K562 (cell line): ENCODE measurements around the gene TBXA2R. TPM values are rescaled to one million over a fixed set of nuclear protein-coding genes. Genes with fewer than 3 reads are reported as not detected.

Experiments
- CC2D1A ChIP-seq: fragments of 450-650 bp; IDR thresholded peaks from 2 replicates; pipeline ENCODE4 v1.6.1; 2017; ENCODE audit warnings: mild to moderate bottlenecking
- CREBBP ChIP-seq: IDR thresholded peaks from one replicate; pipeline ENCODE4 v1.6.1; 2012; ENCODE audit warnings: low read depth, mild to moderate bottlenecking, control low read depth, inconsistent platforms, low read length
- E2F3 ChIP-seq: fragments of 250-450 bp; sonication (Bioruptor Pico); IDR thresholded peaks from 2 replicates; pipeline ENCODE4 v1.4.0; 2020; ENCODE audit warnings: mild to moderate bottlenecking
- ETV6 ChIP-seq, 3 experiments: fragments of 150-350 bp in 1 of 3; sonication (generic) in 1 of 3; formaldehyde crosslinking in 1 of 3; IDR thresholded peaks; 2 replicates each; pipeline versions ENCODE4 v1.6.1 to v1.8.0; 2014 to 2022; ENCODE audit warnings: borderline replicate concordance in 2 of 3, low read depth in 2 of 3, antibody characterized with exemption in 1 of 3, low read length in 1 of 3, mild to moderate bottlenecking in 1 of 3, missing genetic modification reagents in 1 of 3
- MCM3 ChIP-seq: fragments of 450-650 bp; IDR thresholded peaks from 2 replicates; pipeline ENCODE4 v1.6.1; 2016
- NONO ChIP-seq, 2 experiments: fragments of 200-400 bp in 1 of 2; fragments of 450-650 bp in 1 of 2; formaldehyde crosslinking in 1 of 2; IDR thresholded peaks; 2 replicates each; pipeline ENCODE4 v1.6.1; 2017; ENCODE audit warnings: low read depth in 2 of 2, mild to moderate bottlenecking in 2 of 2, moderate library complexity in 2 of 2, low read length in 1 of 2
- NRF1 ChIP-seq, 2 experiments: fragments of 450-650 bp; IDR thresholded peaks in 1 of 2; conservative IDR thresholded peaks in 1 of 2; 2 replicates each; pipeline ENCODE4 v1.6.1; 2014; ENCODE audit warnings: mild to moderate bottlenecking in 2 of 2
- PCBP2 ChIP-seq: fragments of 200-400 bp; formaldehyde crosslinking; IDR thresholded peaks from 2 replicates; pipeline ENCODE4 v1.6.1; 2018; ENCODE audit warnings: low read length, low read depth, mild to moderate bottlenecking, moderate library complexity; ENCODE audit not compliant: poor library complexity, severe bottlenecking
- PHF20 ChIP-seq: fragments of 450-650 bp; IDR thresholded peaks from 2 replicates; pipeline ENCODE4 v1.6.1; 2018; ENCODE audit not compliant: partially characterized antibody
- POLR2B ChIP-seq: fragments of 450-650 bp; IDR thresholded peaks from 2 replicates; pipeline ENCODE4 v1.6.1; 2018; ENCODE audit warnings: low read depth; ENCODE audit not compliant: partially characterized antibody
- POLR3G ChIP-seq: IDR thresholded peaks from 2 replicates; pipeline ENCODE4 v1.6.1; 2011; ENCODE audit not compliant: insufficient read length, insufficient replicate concordance; ENCODE audit errors: extremely low read depth
- RNF2 ChIP-seq: sonication (generic); IDR thresholded peaks from 2 replicates; pipeline ENCODE4 v1.6.1; 2016
- SAP30 ChIP-seq: fragments of 200-600 bp; sonication (generic); IDR thresholded peaks from 2 replicates; pipeline ENCODE4 v1.6.1; 2012; ENCODE audit warnings: borderline replicate concordance, low read depth, mild to moderate bottlenecking, moderate library complexity, low read length, control low read depth, inconsistent platforms; ENCODE audit not compliant: insufficient read depth, poor library complexity, severe bottlenecking
- SMARCA5 ChIP-seq: fragments of 450-650 bp; IDR thresholded peaks from 2 replicates; pipeline ENCODE4 v1.6.1; 2016
- TFAM ChIP-seq: fragments of 250-450 bp; sonication (Bioruptor Pico); conservative IDR thresholded peaks from 2 replicates; pipeline ENCODE4 v1.5.0; 2021; ENCODE audit warnings: mild to moderate bottlenecking, moderate library complexity
- ZBTB8A ChIP-seq: fragments of 450-650 bp; IDR thresholded peaks from 2 replicates; pipeline ENCODE4 v1.6.1; 2018; ENCODE audit warnings: mild to moderate bottlenecking, moderate library complexity; ENCODE audit not compliant: partially characterized antibody
- ZNF140 ChIP-seq: fragments of 250-450 bp; sonication (Bioruptor Pico); IDR thresholded peaks from 2 replicates; pipeline ENCODE4 v1.8.0; 2021; ENCODE audit warnings: moderate library complexity, mild to moderate bottlenecking, inconsistent platforms
- ZNF232 ChIP-seq: sonication (generic); formaldehyde crosslinking; IDR thresholded peaks from 2 replicates; pipeline ENCODE4 v1.8.0; 2022; ENCODE audit warnings: mild to moderate bottlenecking, missing genetic modification reagents
- ZNF282 ChIP-seq: sonication (generic); formaldehyde crosslinking; IDR thresholded peaks from 2 replicates; pipeline ENCODE4 v1.8.1; 2023; ENCODE audit warnings: missing genetic modification reagents
- ZNF699 ChIP-seq: fragments of 250-450 bp; sonication (Bioruptor Pico); IDR thresholded peaks from 2 replicates; pipeline ENCODE4 v1.8.0; 2021; ENCODE audit warnings: mild to moderate bottlenecking, moderate library complexity; ENCODE audit not compliant: insufficient replicate concordance
- polyA plus RNA-seq, 8 experiments: library from polyadenylated mRNA; depleted of rRNA in 4 of 8; stranded (reverse) in 5 of 8; unstranded in 3 of 8; fragments of >200 nt; fragmentation: Nextera tagmentation in 2 of 8; fragmentation: Illumina TruSeq in 1 of 8; extraction: Ambion mirVana in 2 of 8; extraction: Trizol in 1 of 8; gene quantifications; 2 replicates each; pipeline versions ENCODE4 v1.2.1 to v1.2.3, GENCODE V29; 2011 to 2014; ENCODE audit warnings: inconsistent platforms in 1 of 8, missing spikeins in 1 of 8
- total RNA-seq, 7 experiments: library from RNA; depleted of rRNA in 6 of 7; stranded (reverse); fragments of >200 nt in 6 of 7; fragmentation: Illumina TruSeq in 2 of 7; extraction: Trizol in 2 of 7; gene quantifications; 2 replicates each; pipeline versions ENCODE4 v1.2.1 to v1.2.3, GENCODE V29; 2011 to 2021; ENCODE audit warnings: low replicate concordance in 1 of 7
- TF ChIP-seq, protein P1 (sequence below), 2 experiments: IDR thresholded peaks in 1 of 2; conservative IDR thresholded peaks in 1 of 2; 2 replicates each; pipeline ENCODE4 v1.6.1; 2016; ENCODE audit warnings: low read depth in 2 of 2, mild to moderate bottlenecking in 1 of 2, missing compliant biosample characterization in 1 of 2, missing genetic modification characterization in 1 of 2, moderate library complexity in 1 of 2
- TF ChIP-seq, protein P2 (sequence below): fragments of 450-650 bp; formaldehyde crosslinking; IDR thresholded peaks from 2 replicates; pipeline ENCODE4 v1.4.0; 2020; ENCODE audit warnings: mild to moderate bottlenecking, moderate library complexity
- TF ChIP-seq, protein P3 (sequence below): fragments of 250-450 bp; sonication (Bioruptor Pico); IDR thresholded peaks from 2 replicates; pipeline ENCODE4 v1.9.0; 2021; ENCODE audit warnings: mild to moderate bottlenecking

TBXA2R gene
- total and polyA plus RNA-seq, 9 of the 15 experiments (the other 6 are each of a cell fraction or from before 2014, with no cell fraction given) = 1.5 to 24.0 (median 2.8) TPM

DNA sequence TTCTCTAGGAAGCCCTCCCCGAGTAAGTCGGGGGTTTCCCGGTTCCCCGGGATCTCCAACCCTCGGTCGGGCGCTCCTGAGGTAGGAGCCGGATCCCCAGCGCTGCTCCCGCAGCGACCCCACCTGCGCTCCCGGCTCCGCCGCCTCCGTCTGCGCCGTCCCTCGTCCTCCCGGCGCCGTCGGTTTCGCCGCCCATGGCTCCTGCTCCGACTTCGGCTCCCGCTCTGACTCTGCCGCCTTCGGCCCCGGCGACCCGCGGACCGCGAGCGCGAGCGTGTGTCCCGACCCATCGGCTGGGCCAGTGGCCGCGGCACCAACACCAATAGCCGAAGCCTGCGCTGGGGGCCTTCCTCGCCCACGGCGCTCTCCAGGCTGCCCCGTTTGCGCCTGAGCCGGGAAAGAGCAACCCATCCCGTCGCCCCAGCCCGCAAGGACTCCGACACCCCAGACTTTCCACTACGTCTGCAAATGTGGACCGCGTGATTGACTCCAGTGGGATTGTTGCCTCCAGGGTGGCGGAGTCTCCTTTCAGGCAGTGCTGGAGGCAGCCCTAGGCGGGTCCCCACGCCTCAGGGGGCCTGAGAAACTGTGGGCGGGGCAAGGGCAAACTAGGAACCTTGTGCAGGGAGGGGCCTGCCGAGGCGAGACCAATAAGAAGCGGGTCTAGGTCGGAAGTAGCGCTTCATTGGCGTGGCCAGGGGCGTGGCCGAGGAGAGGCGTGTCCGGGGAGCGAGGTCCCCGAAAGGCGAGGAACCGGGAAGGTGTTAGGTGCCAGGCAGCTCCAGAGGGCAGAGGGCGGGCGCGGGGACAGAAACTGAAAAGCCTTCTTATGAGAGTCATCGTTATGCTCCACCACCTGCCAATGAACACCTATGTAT is 20.0 kb upstream of the TBXA2R start, which contains the start of gene CACTIN (continued):
- TF ChIP-seq, protein P1, sequence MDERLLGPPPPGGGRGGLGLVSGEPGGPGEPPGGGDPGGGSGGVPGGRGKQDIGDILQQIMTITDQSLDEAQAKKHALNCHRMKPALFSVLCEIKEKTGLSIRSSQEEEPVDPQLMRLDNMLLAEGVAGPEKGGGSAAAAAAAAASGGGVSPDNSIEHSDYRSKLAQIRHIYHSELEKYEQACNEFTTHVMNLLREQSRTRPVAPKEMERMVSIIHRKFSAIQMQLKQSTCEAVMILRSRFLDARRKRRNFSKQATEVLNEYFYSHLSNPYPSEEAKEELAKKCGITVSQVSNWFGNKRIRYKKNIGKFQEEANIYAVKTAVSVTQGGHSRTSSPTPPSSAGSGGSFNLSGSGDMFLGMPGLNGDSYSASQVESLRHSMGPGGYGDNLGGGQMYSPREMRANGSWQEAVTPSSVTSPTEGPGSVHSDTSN (CRISPR knock-in tag; IDR thresholded peaks at IDR 0.05; ENCODE audit: low read depth) = no peak
- TF ChIP-seq, protein P1 (tag; conservative IDR thresholded peaks at IDR 0.05; ENCODE audit: low read depth) = 0 out of 2 replicates have a peak, but pooled peaks have one; percentile 4
- TF ChIP-seq, protein P2, sequence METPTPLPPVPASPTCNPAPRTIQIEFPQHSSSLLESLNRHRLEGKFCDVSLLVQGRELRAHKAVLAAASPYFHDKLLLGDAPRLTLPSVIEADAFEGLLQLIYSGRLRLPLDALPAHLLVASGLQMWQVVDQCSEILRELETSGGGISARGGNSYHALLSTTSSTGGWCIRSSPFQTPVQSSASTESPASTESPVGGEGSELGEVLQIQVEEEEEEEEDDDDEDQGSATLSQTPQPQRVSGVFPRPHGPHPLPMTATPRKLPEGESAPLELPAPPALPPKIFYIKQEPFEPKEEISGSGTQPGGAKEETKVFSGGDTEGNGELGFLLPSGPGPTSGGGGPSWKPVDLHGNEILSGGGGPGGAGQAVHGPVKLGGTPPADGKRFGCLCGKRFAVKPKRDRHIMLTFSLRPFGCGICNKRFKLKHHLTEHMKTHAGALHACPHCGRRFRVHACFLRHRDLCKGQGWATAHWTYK (CRISPR knock-in tag) = 0 out of 2 replicates have a peak, but pooled peaks have one; percentile 37
- TF ChIP-seq, protein P3, sequence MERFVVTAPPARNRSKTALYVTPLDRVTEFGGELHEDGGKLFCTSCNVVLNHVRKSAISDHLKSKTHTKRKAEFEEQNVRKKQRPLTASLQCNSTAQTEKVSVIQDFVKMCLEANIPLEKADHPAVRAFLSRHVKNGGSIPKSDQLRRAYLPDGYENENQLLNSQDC (CRISPR knock-in tag) = no peak
- TF ChIP-seq RNF2 (peak; percentile 75), PCBP2 (no peak), CC2D1A (no peak), ZNF140 (no peak), NONO (IDR thresholded peaks at IDR 0.05; ENCODE audit: low read depth in 2 of 2, low read length in 1 of 2) (peak in 1 of 2 experiments; percentile 33; a peak in 1 of 4 replicates), POLR2B (peak; percentile 81), SMARCA5 (no peak), SAP30 (peak; percentile 81), MCM3 (no peak), ETV6 (IDR thresholded peaks at IDR 0.05; ENCODE audit: borderline replicate concordance in 1 of 2, low read depth in 2 of 2, low read length in 1 of 2) (no peak), ETV6 (CRISPR knock-in tag; IDR thresholded peaks at IDR 0.05; ENCODE audit: borderline replicate concordance) (no peak), ZNF232 (peak; percentile 75; the same call in 1 of the 2 replicates), CREBBP (no peak), ZNF282 (CRISPR knock-in tag) (no peak), E2F3 (CRISPR knock-in tag) (peak; percentile 85; the same call in 1 of the 2 replicates), ZBTB8A (no peak), POLR3G (no peak), TFAM (CRISPR knock-in tag) (no peak), NRF1 (conservative IDR thresholded peaks at IDR 0.05 in 1 of 2, IDR thresholded peaks at IDR 0.05 in 1 of 2) (peak; percentile 80 to 84), PHF20 (peak; percentile 98), ZNF699 (CRISPR knock-in tag) (no peak)
